ENCODE measurements around the gene KLF4. TPM values are rescaled to one million over a fixed set of nuclear protein-coding genes. Genes with fewer than 3 reads are reported as not detected.
A peak's percentile ranks its signal among the peaks of the same experiment; 100 is the strongest.
"Not testable (repeated sequence)": the region's sequence is repeated elsewhere in the genome, so short reads cannot be mapped to it uniquely, and the experiment has no call there.

The KLF4 gene
- total RNA-seq, 1 experiment from 2014 or later: 3.6 TPM

GRCh38 chr9:107490606-107490970, 1.0 kb upstream of the KLF4 start:
- DNase-seq (ENCODE audit: low read depth, low spot score); in situ Hi-C loops (cut with HindIII; ENCODE audit: low pct_unique_long_range_greater_than_20kb, low sequenced_read_pairs): not testable (repeated sequence)

GRCh38 chr9:107489144-107489673, 360 bp downstream of the KLF4 start:
- DNase-seq (ENCODE audit: low read depth, low spot score): no peak
- in situ Hi-C loops (cut with HindIII; ENCODE audit: low pct_unique_long_range_greater_than_20kb, low sequenced_read_pairs): no loop called here

- in situ Hi-C loops (cut with HindIII; ENCODE audit: low pct_unique_long_range_greater_than_20kb, low sequenced_read_pairs): no loop called here
- DNase-seq (ENCODE audit: low read depth, low spot score): no peak
Observed at GRCh38 chr9:107488375-107489143, 1.0 kb downstream of the KLF4 start.

- in situ Hi-C loops (cut with HindIII; ENCODE audit: low pct_unique_long_range_greater_than_20kb, low sequenced_read_pairs): no loop called here
- no peak for DNase-seq (ENCODE audit: low read depth, low spot score)
Observed at GRCh38 chr9:107487521-107488374, 1.8 kb downstream of the KLF4 start.

GRCh38 chr9:107486674-107487520, 2.7 kb downstream of the KLF4 start:
- in situ Hi-C loops (cut with HindIII; ENCODE audit: low pct_unique_long_range_greater_than_20kb, low sequenced_read_pairs): no loop called here

GRCh38 chr9:107485458-107486043, 4.0 kb downstream of the KLF4 start:
- no peak for DNase-seq (ENCODE audit: low read depth, low spot score)
- in situ Hi-C loops (cut with HindIII; ENCODE audit: low pct_unique_long_range_greater_than_20kb, low sequenced_read_pairs): no loop called here

More at GRCh38 chr9:107486674-107487520, 2.7 kb downstream of the KLF4 start:
- DNase-seq (ENCODE audit: low read depth, low spot score): no peak

GRCh38 chr9:107484117-107484723, 5.3 kb downstream of the KLF4 start:
- in situ Hi-C loops (cut with HindIII; ENCODE audit: low pct_unique_long_range_greater_than_20kb, low sequenced_read_pairs): no loop called here
- peak; percentile 88 for DNase-seq (ENCODE audit: low read depth, low spot score)

GRCh38 chr9:107483666-107484065, 5.9 kb downstream of the KLF4 start:
- DNase-seq (ENCODE audit: low read depth, low spot score): no peak
- in situ Hi-C loops (cut with HindIII; ENCODE audit: low pct_unique_long_range_greater_than_20kb, low sequenced_read_pairs): no loop called here

- in situ Hi-C loops (cut with HindIII; ENCODE audit: low pct_unique_long_range_greater_than_20kb, low sequenced_read_pairs): no loop called here
Observed at GRCh38 chr9:107481035-107481434, 8.5 kb downstream of the KLF4 start.

GRCh38 chr9:107480386-107480789, 9.2 kb downstream of the KLF4 start:
- in situ Hi-C loops (cut with HindIII; ENCODE audit: low pct_unique_long_range_greater_than_20kb, low sequenced_read_pairs): no loop called here
- peak; percentile 11 for DNase-seq (ENCODE audit: low read depth, low spot score)

More at GRCh38 chr9:107481035-107481434, 8.5 kb downstream of the KLF4 start:
- DNase-seq (ENCODE audit: low read depth, low spot score): peak; percentile 27

- DNase-seq (ENCODE audit: low read depth, low spot score): no peak
- in situ Hi-C loops (cut with HindIII; ENCODE audit: low pct_unique_long_range_greater_than_20kb, low sequenced_read_pairs): no loop called here
Observed at GRCh38 chr9:107478805-107479204, 10.8 kb downstream of the KLF4 start.

GRCh38 chr9:107474124-107474523, 15.4 kb downstream of the KLF4 start:
- in situ Hi-C loops (cut with HindIII; ENCODE audit: low pct_unique_long_range_greater_than_20kb, low sequenced_read_pairs): no loop called here
- no peak for DNase-seq (ENCODE audit: low read depth, low spot score)

GRCh38 chr9:107472581-107473340, 16.8 kb downstream of the KLF4 start:
- in situ Hi-C loops (cut with HindIII; ENCODE audit: low pct_unique_long_range_greater_than_20kb, low sequenced_read_pairs): no loop called here
- no peak for DNase-seq (ENCODE audit: low read depth, low spot score)

- DNase-seq (ENCODE audit: low read depth, low spot score): no peak
- in situ Hi-C loops (cut with HindIII; ENCODE audit: low pct_unique_long_range_greater_than_20kb, low sequenced_read_pairs): no loop called here
Observed at GRCh38 chr9:107471552-107471951, 18.0 kb downstream of the KLF4 start.

GRCh38 chr9:107467416-107467815, 22.2 kb downstream of the KLF4 start:
- no peak for DNase-seq (ENCODE audit: low read depth, low spot score)
- in situ Hi-C loops (cut with HindIII; ENCODE audit: low pct_unique_long_range_greater_than_20kb, low sequenced_read_pairs): no loop called here

- DNase-seq (ENCODE audit: low read depth, low spot score): no peak
- in situ Hi-C loops (cut with HindIII; ENCODE audit: low pct_unique_long_range_greater_than_20kb, low sequenced_read_pairs): no loop called here
Observed at GRCh38 chr9:107466826-107467225, 22.7 kb downstream of the KLF4 start.
